Measurements from ENCODE around the gene TCF7L1.

DNA sequence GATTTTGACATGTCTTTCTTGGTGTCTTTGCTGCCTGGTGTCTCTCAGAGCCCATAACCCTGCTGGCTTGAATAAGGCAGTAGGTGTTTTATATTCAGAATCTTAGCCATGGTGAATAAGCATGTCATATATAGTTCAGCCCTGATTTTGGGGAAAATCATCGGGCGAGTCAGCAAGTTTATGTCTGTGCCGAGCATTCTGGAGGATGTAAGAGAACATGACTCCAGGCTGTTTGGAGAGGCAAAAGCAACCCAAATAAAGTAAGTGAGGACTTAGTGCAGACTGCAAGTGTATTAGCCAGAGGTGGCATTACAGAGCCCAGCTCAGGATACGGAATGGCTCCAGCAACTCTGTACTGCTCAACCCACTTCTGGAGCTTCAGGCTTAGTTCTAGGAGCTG, 50.3 kb downstream of the TCF7L1 start:
- TF ChIP-seq, protein P1, sequence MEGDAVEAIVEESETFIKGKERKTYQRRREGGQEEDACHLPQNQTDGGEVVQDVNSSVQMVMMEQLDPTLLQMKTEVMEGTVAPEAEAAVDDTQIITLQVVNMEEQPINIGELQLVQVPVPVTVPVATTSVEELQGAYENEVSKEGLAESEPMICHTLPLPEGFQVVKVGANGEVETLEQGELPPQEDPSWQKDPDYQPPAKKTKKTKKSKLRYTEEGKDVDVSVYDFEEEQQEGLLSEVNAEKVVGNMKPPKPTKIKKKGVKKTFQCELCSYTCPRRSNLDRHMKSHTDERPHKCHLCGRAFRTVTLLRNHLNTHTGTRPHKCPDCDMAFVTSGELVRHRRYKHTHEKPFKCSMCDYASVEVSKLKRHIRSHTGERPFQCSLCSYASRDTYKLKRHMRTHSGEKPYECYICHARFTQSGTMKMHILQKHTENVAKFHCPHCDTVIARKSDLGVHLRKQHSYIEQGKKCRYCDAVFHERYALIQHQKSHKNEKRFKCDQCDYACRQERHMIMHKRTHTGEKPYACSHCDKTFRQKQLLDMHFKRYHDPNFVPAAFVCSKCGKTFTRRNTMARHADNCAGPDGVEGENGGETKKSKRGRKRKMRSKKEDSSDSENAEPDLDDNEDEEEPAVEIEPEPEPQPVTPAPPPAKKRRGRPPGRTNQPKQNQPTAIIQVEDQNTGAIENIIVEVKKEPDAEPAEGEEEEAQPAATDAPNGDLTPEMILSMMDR (IDR thresholded peaks at IDR 0.05), result no peak
- TF ChIP-seq POLR2AphosphoS5 (IDR thresholded peaks at IDR 0.05; ENCODE audit: low read depth, low read length), result no peak
- no peak for TF ChIP-seq SIN3A (IDR thresholded peaks at IDR 0.05; ENCODE audit: borderline replicate concordance, insufficient read depth, low read depth, low read length)
- TF ChIP-seq, protein P2, sequence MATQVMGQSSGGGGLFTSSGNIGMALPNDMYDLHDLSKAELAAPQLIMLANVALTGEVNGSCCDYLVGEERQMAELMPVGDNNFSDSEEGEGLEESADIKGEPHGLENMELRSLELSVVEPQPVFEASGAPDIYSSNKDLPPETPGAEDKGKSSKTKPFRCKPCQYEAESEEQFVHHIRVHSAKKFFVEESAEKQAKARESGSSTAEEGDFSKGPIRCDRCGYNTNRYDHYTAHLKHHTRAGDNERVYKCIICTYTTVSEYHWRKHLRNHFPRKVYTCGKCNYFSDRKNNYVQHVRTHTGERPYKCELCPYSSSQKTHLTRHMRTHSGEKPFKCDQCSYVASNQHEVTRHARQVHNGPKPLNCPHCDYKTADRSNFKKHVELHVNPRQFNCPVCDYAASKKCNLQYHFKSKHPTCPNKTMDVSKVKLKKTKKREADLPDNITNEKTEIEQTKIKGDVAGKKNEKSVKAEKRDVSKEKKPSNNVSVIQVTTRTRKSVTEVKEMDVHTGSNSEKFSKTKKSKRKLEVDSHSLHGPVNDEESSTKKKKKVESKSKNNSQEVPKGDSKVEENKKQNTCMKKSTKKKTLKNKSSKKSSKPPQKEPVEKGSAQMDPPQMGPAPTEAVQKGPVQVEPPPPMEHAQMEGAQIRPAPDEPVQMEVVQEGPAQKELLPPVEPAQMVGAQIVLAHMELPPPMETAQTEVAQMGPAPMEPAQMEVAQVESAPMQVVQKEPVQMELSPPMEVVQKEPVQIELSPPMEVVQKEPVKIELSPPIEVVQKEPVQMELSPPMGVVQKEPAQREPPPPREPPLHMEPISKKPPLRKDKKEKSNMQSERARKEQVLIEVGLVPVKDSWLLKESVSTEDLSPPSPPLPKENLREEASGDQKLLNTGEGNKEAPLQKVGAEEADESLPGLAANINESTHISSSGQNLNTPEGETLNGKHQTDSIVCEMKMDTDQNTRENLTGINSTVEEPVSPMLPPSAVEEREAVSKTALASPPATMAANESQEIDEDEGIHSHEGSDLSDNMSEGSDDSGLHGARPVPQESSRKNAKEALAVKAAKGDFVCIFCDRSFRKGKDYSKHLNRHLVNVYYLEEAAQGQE (IDR thresholded peaks at IDR 0.05; ENCODE audit: insufficient read depth in 1 of 2, low read depth in 2 of 2, low read length in 1 of 2), result no peak

All from Panc1 (cell line).